HCT116 (cell line): ENCODE results near the gene PLXDC1. TPM values are rescaled to one million over a fixed set of nuclear protein-coding genes. Genes with fewer than 3 reads are reported as not detected.

ENCODE experiments used
- ATAC-seq: fragments of 200-7000 bp; cut with Tn5 transposase; 2 replicates; pipeline ENCODE4 v1.9.1; 2020; ENCODE audit warnings: mild to moderate bottlenecking, moderate library complexity
- BruUV-seq: library from RNA; stranded (reverse); fragments of 400-500 nt; replicated peaks from 2 replicates; lab custom pipeline; 2021; lab: Mats Ljungman, UMichigan
- CTCF ChIA-PET: fragments of 300-600 bp; sonication (Branson Sonifier 250); formaldehyde crosslinking; loops from one replicate; lab custom pipeline; 2021; ENCODE audit warnings: antibody characterized with exemption; lab: Charles Lee
- POLR2A ChIA-PET: fragments of 300-600, 350-600 bp; sonication (Branson Sonifier 250); formaldehyde crosslinking; loops from one replicate; lab custom pipeline; 2021; ENCODE audit warnings: antibody characterized with exemption; lab: Charles Lee
- RAD21 ChIA-PET, 2 experiments: fragments of 300-600 bp; sonication (Branson Sonifier 250); formaldehyde crosslinking; loops; one replicate each; lab custom pipeline; 2023; ENCODE audit warnings: low total read pairs in 2 of 2; ENCODE audit not compliant: uncharacterized antibody in 2 of 2, unreplicated experiment in 2 of 2, low non-redundant PET in 1 of 2; lab: Charles Lee
- DNase-seq: peaks from one replicate; pipeline ENCODE4 v3.0.0-alpha.2; 2010; ENCODE audit warnings: low read depth, low spot score
- H2AFZ ChIP-seq: fragments of 200-600 bp; shearing (Covaris generic), sonication (generic); 2 replicates; pipeline ENCODE4 v1.6.1; 2017; ENCODE audit warnings: low read depth, mixed run types, mixed read lengths, antibody characterized with exemption, low read length; ENCODE audit not compliant: poor library complexity, severe bottlenecking
- H3K27ac ChIP-seq: 2 replicates; pipeline ENCODE4 v1.5.1; 2012; ENCODE audit warnings: low read depth, low read length
- H3K27me3 ChIP-seq: fragments of 200-600 bp; sonication (generic); 2 replicates; pipeline ENCODE4 v1.6.1; 2016; ENCODE audit warnings: mixed run types, low read length, mixed read lengths; ENCODE audit not compliant: insufficient read depth
- H3K36me3 ChIP-seq, 2 experiments: fragments of 200-500 bp in 1 of 2; fragments of 200-600 bp in 1 of 2; sonication (Bioruptor generic) in 1 of 2; sonication (generic) in 1 of 2; 2 replicates each; pipeline versions ENCODE4 v1.5.1 to v1.6.1; 2014 to 2016; ENCODE audit warnings: low read length in 2 of 2, inconsistent platforms in 1 of 2, mixed read lengths in 1 of 2, mixed run types in 1 of 2; ENCODE audit not compliant: insufficient read depth in 2 of 2, control insufficient read depth in 1 of 2
- H3K4me1 ChIP-seq, 2 experiments: fragments of 200-600 bp in 1 of 2; sonication (generic) in 1 of 2; 2 replicates each; pipeline versions ENCODE4 v1.5.1 to v1.6.1; 2012 to 2017; ENCODE audit warnings: low read length in 2 of 2, inconsistent platforms in 1 of 2, mild to moderate bottlenecking in 1 of 2, mixed read lengths in 1 of 2, mixed run types in 1 of 2, moderate library complexity in 1 of 2; ENCODE audit not compliant: insufficient read depth in 2 of 2, control insufficient read depth in 1 of 2
- H3K4me2 ChIP-seq: fragments of 200-600 bp; sonication (generic); 2 replicates; pipeline ENCODE4 v1.6.1; 2017; ENCODE audit warnings: mixed run types, low read length, mixed read lengths
- H3K4me3 ChIP-seq, 2 experiments: fragments of 200-600 bp in 1 of 2; sonication (generic) in 1 of 2; replicated peaks in 1 of 2; 2 replicates each; pipeline ENCODE4 v1.5.1; 2011 to 2016; ENCODE audit warnings: low read length in 2 of 2, control low read depth in 1 of 2, low read depth in 1 of 2, mild to moderate bottlenecking in 1 of 2, mixed read lengths in 1 of 2, mixed run types in 1 of 2
- H3K79me2 ChIP-seq: fragments of 200-600 bp; sonication (generic); 2 replicates; pipeline ENCODE4 v1.6.1; 2017; ENCODE audit warnings: mild to moderate bottlenecking, mixed run types, low read length, moderate library complexity, mixed read lengths; ENCODE audit not compliant: insufficient read depth
- H3K9ac ChIP-seq: fragments of 200-600 bp; sonication (generic); 2 replicates; pipeline ENCODE4 v1.6.1; 2016; ENCODE audit warnings: low read length, mixed read lengths
- H3K9me2 ChIP-seq: fragments of 200-600 bp; sonication (generic), shearing (Covaris generic); 2 replicates; pipeline ENCODE4 v1.6.1; 2017; ENCODE audit warnings: mixed run types, mild to moderate bottlenecking, moderate library complexity; ENCODE audit not compliant: insufficient read depth
- H3K9me3 ChIP-seq, 2 experiments: fragments of 200-500 bp in 1 of 2; fragments of 200-600 bp in 1 of 2; sonication (Bioruptor generic) in 1 of 2; sonication (generic) in 1 of 2; 2 replicates each; pipeline ENCODE4 v1.6.1; 2014 to 2017; ENCODE audit warnings: low read length in 2 of 2, mixed read lengths in 2 of 2, inconsistent platforms in 1 of 2, low read depth in 1 of 2, mild to moderate bottlenecking in 1 of 2, mixed run types in 1 of 2, moderate library complexity in 1 of 2; ENCODE audit not compliant: control insufficient read depth in 1 of 2, insufficient read depth in 1 of 2
- H4K20me1 ChIP-seq: fragments of 200-600 bp; sonication (generic), shearing (Covaris generic); 2 replicates; pipeline ENCODE4 v1.6.1; 2017; ENCODE audit warnings: mixed run types, mild to moderate bottlenecking, moderate library complexity; ENCODE audit not compliant: insufficient read depth
- CBX3 ChIP-seq: IDR thresholded peaks from 2 replicates; pipeline ENCODE4 v1.6.1; 2012; ENCODE audit warnings: low read depth
- EGR1 ChIP-seq: IDR thresholded peaks from 2 replicates; pipeline ENCODE4 v1.6.1; 2012; ENCODE audit warnings: low read depth
- EZH2 ChIP-seq: fragments of 200-600 bp; sonication (generic); IDR thresholded peaks from 2 replicates; pipeline ENCODE4 v1.6.1; 2017; ENCODE audit warnings: antibody characterized with exemption, mixed run types
- EZH2phosphoT487 ChIP-seq: fragments of 200-600 bp; IDR thresholded peaks from 2 replicates; pipeline ENCODE4 v1.6.1; 2018; ENCODE audit warnings: antibody characterized with exemption, borderline replicate concordance
- FOSL1 ChIP-seq: IDR thresholded peaks from 2 replicates; pipeline ENCODE4 v1.6.1; 2012; ENCODE audit warnings: low read depth
- JUND ChIP-seq: IDR thresholded peaks from 2 replicates; pipeline ENCODE4 v1.6.1; 2012
- POLR2A ChIP-seq: IDR thresholded peaks from 2 replicates; pipeline ENCODE4 v1.7.0; 2011; ENCODE audit warnings: borderline replicate concordance; ENCODE audit not compliant: insufficient read depth, insufficient read length; ENCODE audit errors: extremely low read depth
- POLR2AphosphoS5 ChIP-seq: IDR thresholded peaks from 2 replicates; pipeline ENCODE4 v1.6.1; 2011; ENCODE audit warnings: mild to moderate bottlenecking, low read depth, low read length, moderate library complexity
- RAD21 ChIP-seq: IDR thresholded peaks from 2 replicates; pipeline ENCODE4 v1.6.1; 2012; ENCODE audit warnings: low read depth, mild to moderate bottlenecking
- SIN3A ChIP-seq: IDR thresholded peaks from 2 replicates; pipeline ENCODE4 v1.6.1; 2012; ENCODE audit warnings: low read depth
- SP1 ChIP-seq: IDR thresholded peaks from 2 replicates; pipeline ENCODE4 v1.6.1; 2012; ENCODE audit warnings: low read depth
- SRF ChIP-seq: IDR thresholded peaks from 2 replicates; pipeline ENCODE4 v1.6.1; 2012; ENCODE audit warnings: low read depth
- YY1 ChIP-seq: IDR thresholded peaks from 2 replicates; pipeline ENCODE4 v1.6.1; 2011; ENCODE audit warnings: low read length, low read depth, moderate library complexity, mild to moderate bottlenecking; ENCODE audit not compliant: insufficient replicate concordance; ENCODE audit errors: extremely low read depth
- ZFX ChIP-seq: fragments of 450-650 bp; IDR thresholded peaks from 2 replicates; pipeline ENCODE4 v1.6.1; 2017
- intact Hi-C: fragments of 100-400 bp; cut with micrococcal nuclease; formaldehyde crosslinking; loops from 2 replicates; pipeline ENCODE4 v1.10.0; 2022
- total RNA-seq: library from RNA; stranded (reverse); gene quantifications from one replicate; pipeline ENCODE4 v1.2.1, GENCODE V29; 2021; ENCODE audit not compliant: unreplicated experiment
- TF ChIP-seq, protein P1 (sequence below): IDR thresholded peaks from 2 replicates; pipeline ENCODE4 v1.6.1; 2012

The PLXDC1 gene
- total RNA-seq, 1 experiment from 2014 or later, result 1.8 TPM

DNA sequence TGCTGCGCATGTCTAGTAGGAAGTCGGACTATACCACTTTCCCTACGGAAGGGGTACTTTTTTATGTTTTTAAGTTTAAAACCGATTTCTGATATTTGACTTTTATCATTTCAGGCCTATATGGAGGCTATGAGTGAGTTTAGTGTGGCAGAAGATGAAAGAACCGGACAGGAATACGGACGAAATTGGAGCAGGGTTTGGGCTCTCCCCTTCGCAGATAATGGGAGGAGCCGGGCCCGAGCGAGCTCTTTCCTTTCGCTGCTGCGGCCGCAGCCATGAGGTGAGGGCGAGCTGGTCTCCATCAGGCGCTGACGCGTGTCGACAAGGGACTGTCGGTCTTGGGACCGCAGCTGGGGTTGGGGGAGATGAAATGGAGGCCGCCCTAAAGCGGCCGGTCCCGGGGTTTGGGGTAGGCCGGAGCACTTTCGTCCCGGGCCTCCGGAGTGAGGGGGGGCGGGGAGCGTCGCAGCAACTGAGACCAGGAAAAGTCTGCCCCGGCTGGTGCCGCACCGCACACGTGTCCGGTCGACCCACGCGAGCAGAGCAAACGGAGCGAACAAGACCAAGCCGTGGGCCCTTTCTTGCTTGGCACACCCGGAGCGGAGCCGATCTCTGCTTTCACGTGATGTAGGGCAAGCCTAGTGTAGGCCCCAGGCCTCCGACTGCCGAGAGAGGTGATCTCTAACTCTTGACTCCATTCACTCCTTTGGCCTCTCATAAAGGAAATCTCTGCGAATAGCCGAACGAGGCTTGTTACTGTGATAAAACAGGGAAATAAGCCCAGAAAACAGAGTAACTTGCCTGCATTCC is 48.8 kb upstream of the PLXDC1 start, which contains the start of gene RPL19:
Gene RPL19 (plus strand): TSS at position 214 of the 810 bp plus-strand sequence. CDS start 62 bp downstream, at position 276.
- DNase-seq, result no peak
- peaks cover 18% of the 10 kb centered on the region; the same call in 1 of the 2 replicates for H4K20me1 ChIP-seq

More for the DNA sequence above, 48.8 kb upstream of the PLXDC1 start, which contains the start of gene RPL19:
- ChIA-PET RAD21 (interaction anchor here (0.6 to 1.0 kb wide), 4 partner anchors 15 to 36 kb away, joined by 5 to 6 read pairs (median 5); no protein-coding TSS in a partner anchor), POLR2A (interaction anchor here (0.6 to 1.8 kb wide), 20 partner anchors 9 to 642 kb away, joined by 3 to 16 read pairs (median 5); no protein-coding TSS in a partner anchor)
- intact Hi-C loops, result loop anchor here (1.0 to 10.0 kb wide), 2 partner anchors 47 to 325 kb away; no protein-coding TSS in a partner anchor
- peak; percentile 52 for ATAC-seq
- no TSS peak for BruUV-seq
- H3K9me2 ChIP-seq, result no peaks in the 10 kb centered on the region
- peaks cover 24 to 54% of the 10 kb centered on the region in 2 experiments for H3K4me1 ChIP-seq
- H3K27ac ChIP-seq, result peak within 1 kb of the TSS; percentile 93
- peak within 1 kb of the TSS; percentile 91 for H2AFZ ChIP-seq
- peaks cover 40% of the 10 kb centered on the region for H3K79me2 ChIP-seq
- TF ChIP-seq JUND (peak; percentile 82), ZFX (peak; percentile 96), EZH2phosphoT487 (no peak), YY1 (peak; percentile 35), SRF (no peak), FOSL1 (no peak), EZH2 (no peak), POLR2A (peak; percentile 86), POLR2AphosphoS5 (peak; percentile 96), CBX3 (no peak), EGR1 (peak; percentile 11; the same call in 1 of the 2 replicates), SP1 (peak; percentile 53; the same call in 1 of the 2 replicates), RAD21 (no peak), SIN3A (peak; percentile 34; the same call in 1 of the 2 replicates)
- TF ChIP-seq, protein P1, sequence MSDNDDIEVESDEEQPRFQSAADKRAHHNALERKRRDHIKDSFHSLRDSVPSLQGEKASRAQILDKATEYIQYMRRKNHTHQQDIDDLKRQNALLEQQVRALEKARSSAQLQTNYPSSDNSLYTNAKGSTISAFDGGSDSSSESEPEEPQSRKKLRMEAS, result peak; percentile 80; the same call in 1 of the 2 replicates
- TF ChIP-seq, all 23 proteins: peak for 9
- H3K27me3 ChIP-seq, result no peaks in the 10 kb centered on the region
- peaks cover 35 to 43% of the 10 kb centered on the region in 2 experiments for H3K36me3 ChIP-seq
- peak within 1 kb of the TSS; percentile 88 for H3K4me2 ChIP-seq
- CTCF ChIA-PET, result interaction anchor here (0.8 to 1.5 kb wide), 12 partner anchors 9 to 423 kb away, joined by 3 to 16 read pairs (median 4); no protein-coding TSS in a partner anchor
- no peaks in the 10 kb centered on the region for H3K9me3 ChIP-seq
- H3K9ac ChIP-seq, result peak within 1 kb of the TSS; percentile 99
- peak within 1 kb of the TSS; percentile 66 to 82 for H3K4me3 ChIP-seq
